Measurements from ENCODE around the gene SMG5. TPM values are rescaled to one million over a fixed set of nuclear protein-coding genes. Genes with fewer than 3 reads are reported as not detected.
A peak's percentile ranks its signal among the peaks of the same experiment; 100 is the strongest.

Gene SMG5
- total RNA-seq, 1 experiment from 2014 or later, result 109 TPM

DNA sequence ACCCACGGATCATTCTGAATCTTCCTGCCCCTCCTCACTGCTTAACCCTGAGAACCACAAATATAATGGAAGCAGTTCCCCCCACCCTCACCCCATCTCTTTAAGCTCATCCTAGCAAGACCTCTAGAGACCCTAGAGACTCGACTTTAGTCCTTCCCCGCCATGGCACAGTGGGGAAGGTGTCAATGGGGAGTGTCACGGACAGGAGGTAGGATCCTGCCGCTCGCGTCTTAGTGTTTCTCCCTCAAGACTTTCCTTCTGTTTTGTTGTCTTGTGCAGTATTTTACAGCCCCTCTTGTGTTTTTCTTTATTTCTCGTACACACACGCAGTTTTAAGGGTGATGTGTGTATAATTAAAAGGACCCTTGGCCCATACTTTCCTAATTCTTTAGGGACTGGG is 70.5 kb downstream of the SMG5 start:
- peaks cover 13% of the 10 kb centered on the region for H3K36me3 Mint-ChIP-seq
- ATAC-seq, result no peak

DNA sequence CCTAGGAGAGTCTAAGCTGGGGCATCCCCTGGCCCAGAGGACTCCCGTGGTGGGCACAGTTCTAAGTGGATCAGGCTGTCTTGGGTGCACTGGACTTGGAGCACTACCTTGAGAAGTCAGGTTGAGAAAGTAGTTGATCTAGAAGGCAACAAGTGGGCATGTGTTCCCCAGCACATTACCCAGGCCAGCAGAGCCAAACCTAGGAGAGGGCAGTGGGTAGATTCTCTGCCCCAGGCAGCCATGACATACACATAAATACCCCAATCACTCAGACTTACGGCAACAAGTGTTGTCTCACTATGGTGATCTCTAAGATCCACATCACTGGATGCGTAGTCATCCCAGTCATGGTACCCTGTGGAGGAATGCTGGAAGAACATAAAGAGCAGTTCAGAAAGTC is 71.4 kb downstream of the SMG5 start:
- no peak for ATAC-seq
- Mint-ChIP-seq H3K4me3 (peak overlapping the region; percentile 10; the same call in 1 of the 2 replicates), H3K36me3 (peaks cover 13% of the 10 kb centered on the region), H3K9me3 (no peaks in the 10 kb centered on the region), H3K4me1 (peaks cover 29% of the 10 kb centered on the region), H3K27me3 (ENCODE audit: low read depth) (no peaks in the 10 kb centered on the region), H3K27ac (0 out of 2 replicates have a peak overlapping the region, but pooled peaks have one; percentile 35)
- DNase-seq (ENCODE audit: low spot score), result no peak
- ChIA-PET CTCF (interaction anchor here (0.9 to 2.1 kb wide), 3 partner anchors 14 to 81 kb away, joined by 3 to 8 read pairs (median 6); partner anchors contain the start of gene SLC25A44), POLR2A (interaction anchor here (1.2 kb wide), 1 partner anchor 18 kb away, joined by 4 read pairs; the partner anchor contains the start of gene SLC25A44)
- TF ChIP-seq CBFB (CRISPR knock-in tag; IDR thresholded peaks at IDR 0.05; ENCODE audit: low read depth) (no peak), ZNF317 (CRISPR knock-in tag; IDR thresholded peaks at IDR 0.05; ENCODE audit: borderline replicate concordance, low read depth) (no peak), ZNF416 (CRISPR knock-in tag; IDR thresholded peaks at IDR 0.05) (no peak), SMAD3 (CRISPR knock-in tag; IDR thresholded peaks at IDR 0.05; ENCODE audit: borderline replicate concordance) (no peak), ELF4 (CRISPR knock-in tag; IDR thresholded peaks at IDR 0.05; ENCODE audit: low read depth) (no peak)
- TF ChIP-seq, protein P1, sequence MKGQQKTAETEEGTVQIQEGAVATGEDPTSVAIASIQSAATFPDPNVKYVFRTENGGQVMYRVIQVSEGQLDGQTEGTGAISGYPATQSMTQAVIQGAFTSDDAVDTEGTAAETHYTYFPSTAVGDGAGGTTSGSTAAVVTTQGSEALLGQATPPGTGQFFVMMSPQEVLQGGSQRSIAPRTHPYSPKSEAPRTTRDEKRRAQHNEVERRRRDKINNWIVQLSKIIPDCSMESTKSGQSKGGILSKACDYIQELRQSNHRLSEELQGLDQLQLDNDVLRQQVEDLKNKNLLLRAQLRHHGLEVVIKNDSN (CRISPR knock-in tag; IDR thresholded peaks at IDR 0.05), result no peak
- TF ChIP-seq, protein P2, sequence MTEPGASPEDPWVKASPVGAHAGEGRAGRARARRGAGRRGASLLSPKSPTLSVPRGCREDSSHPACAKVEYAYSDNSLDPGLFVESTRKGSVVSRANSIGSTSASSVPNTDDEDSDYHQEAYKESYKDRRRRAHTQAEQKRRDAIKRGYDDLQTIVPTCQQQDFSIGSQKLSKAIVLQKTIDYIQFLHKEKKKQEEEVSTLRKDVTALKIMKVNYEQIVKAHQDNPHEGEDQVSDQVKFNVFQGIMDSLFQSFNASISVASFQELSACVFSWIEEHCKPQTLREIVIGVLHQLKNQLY (CRISPR knock-in tag; IDR thresholded peaks at IDR 0.05), result no peak

More for the DNA sequence above, 70.5 kb downstream of the SMG5 start:
- Mint-ChIP-seq H3K4me3 (peak overlapping the region; percentile 94), H3K27me3 (ENCODE audit: low read depth) (no peaks in the 10 kb centered on the region), H3K9me3 (no peaks in the 10 kb centered on the region), H3K27ac (peak overlapping the region; percentile 99), H3K4me1 (peaks cover 29% of the 10 kb centered on the region)
- TF ChIP-seq MYBL2 (CRISPR knock-in tag; IDR thresholded peaks at IDR 0.05) (no peak), FOXP4 (CRISPR knock-in tag; IDR thresholded peaks at IDR 0.05) (no peak), JUN (CRISPR knock-in tag; IDR thresholded peaks at IDR 0.05) (no peak), ELF4 (CRISPR knock-in tag; IDR thresholded peaks at IDR 0.05; ENCODE audit: low read depth) (no peak), FOXP1 (CRISPR knock-in tag; IDR thresholded peaks at IDR 0.05; ENCODE audit: borderline replicate concordance) (no peak), TP53 (CRISPR knock-in tag; IDR thresholded peaks at IDR 0.05) (no peak), EMX1 (CRISPR knock-in tag; IDR thresholded peaks at IDR 0.05) (no peak), ZNF416 (CRISPR knock-in tag; IDR thresholded peaks at IDR 0.05) (no peak)
- TF ChIP-seq, protein P3, sequence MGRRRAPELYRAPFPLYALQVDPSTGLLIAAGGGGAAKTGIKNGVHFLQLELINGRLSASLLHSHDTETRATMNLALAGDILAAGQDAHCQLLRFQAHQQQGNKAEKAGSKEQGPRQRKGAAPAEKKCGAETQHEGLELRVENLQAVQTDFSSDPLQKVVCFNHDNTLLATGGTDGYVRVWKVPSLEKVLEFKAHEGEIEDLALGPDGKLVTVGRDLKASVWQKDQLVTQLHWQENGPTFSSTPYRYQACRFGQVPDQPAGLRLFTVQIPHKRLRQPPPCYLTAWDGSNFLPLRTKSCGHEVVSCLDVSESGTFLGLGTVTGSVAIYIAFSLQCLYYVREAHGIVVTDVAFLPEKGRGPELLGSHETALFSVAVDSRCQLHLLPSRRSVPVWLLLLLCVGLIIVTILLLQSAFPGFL (CRISPR knock-in tag; IDR thresholded peaks at IDR 0.05; ENCODE audit: borderline replicate concordance), result no peak
- ChIA-PET CTCF (interaction anchor here (0.8 to 4.4 kb wide), 18 partner anchors 13 to 187 kb away, joined by 3 to 71 read pairs (median 4); partner anchors contain the start of genes MEX3A and SLC25A44), POLR2A (interaction anchor here (1.0 to 1.6 kb wide), 11 partner anchors 13 to 106 kb away, joined by 3 to 10 read pairs (median 5); partner anchors contain the start of gene SLC25A44)
- DNase-seq (ENCODE audit: low spot score), result no peak

DNA sequence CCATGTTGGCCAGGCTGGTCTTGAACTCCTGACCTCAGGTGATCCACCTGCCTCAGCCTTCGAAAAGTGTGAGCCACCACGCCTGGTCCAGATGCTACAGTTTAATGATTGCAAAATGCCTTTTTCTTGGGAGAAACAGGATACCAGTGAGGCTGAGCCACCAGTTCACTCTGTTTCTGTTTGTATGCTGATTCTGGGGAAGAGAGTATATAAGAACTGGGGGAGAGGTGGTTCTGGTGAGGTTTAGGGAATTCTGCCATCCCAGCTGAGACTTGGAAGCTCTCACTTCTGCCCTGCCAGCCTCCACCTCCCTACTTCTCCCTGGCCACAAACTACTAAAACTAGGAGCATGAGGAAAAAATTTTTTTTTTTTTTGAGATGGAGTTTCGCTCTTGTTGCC is 77.9 kb downstream of the SMG5 start:
- Mint-ChIP-seq H3K9me3 (no peaks in the 10 kb centered on the region), H3K36me3 (peaks cover 11% of the 10 kb centered on the region), H3K4me3 (no peak overlapping the region), H3K4me1 (peaks cover 12% of the 10 kb centered on the region), H3K27me3 (ENCODE audit: low read depth) (no peaks in the 10 kb centered on the region), H3K27ac (no peak overlapping the region)
- no peak for ATAC-seq
- ChIA-PET CTCF (no interaction called here), POLR2A (no interaction called here)
- DNase-seq (ENCODE audit: low spot score), result no peak
- TF ChIP-seq SMAD4 (CRISPR knock-in tag; IDR thresholded peaks at IDR 0.05) (no peak), OVOL2 (CRISPR knock-in tag; IDR thresholded peaks at IDR 0.05; ENCODE audit: borderline replicate concordance) (no peak), TEAD4 (CRISPR knock-in tag; IDR thresholded peaks at IDR 0.05) (no peak), ARID4B (CRISPR knock-in tag; IDR thresholded peaks at IDR 0.05; ENCODE audit: borderline replicate concordance) (no peak), ATF6 (CRISPR knock-in tag; IDR thresholded peaks at IDR 0.05) (no peak), GRHL2 (CRISPR knock-in tag; IDR thresholded peaks at IDR 0.05; ENCODE audit: insufficient replicate concordance, severe bottlenecking) (no peak), ZNF396 (CRISPR knock-in tag; IDR thresholded peaks at IDR 0.05; ENCODE audit: borderline replicate concordance) (no peak)

Measured in WTC11 (cell line).